Astrocyte of the spinal cord (primary cell): ENCODE data around the gene PRDX2.

Source experiments
- DNase-seq: peaks from one replicate; pipeline ENCODE4 v3.0.0; 2011; ENCODE audit warnings: low read depth, low spot score
- H3K4me3 ChIP-seq: 2 replicates; pipeline ENCODE4 v1.5.1; 2011; ENCODE audit warnings: low read depth, mild to moderate bottlenecking, low read length, moderate library complexity
- in situ Hi-C: cut with HindIII; loops from 2 replicates; pipeline ENCODE4 v1.10.0; 2017; ENCODE audit warnings: low sequenced_read_pairs
- TF ChIP-seq, protein P1 (sequence below): IDR thresholded peaks from 2 replicates; pipeline ENCODE4 v1.5.1; 2012; ENCODE audit warnings: low read depth, mild to moderate bottlenecking, low read length, inconsistent platforms

PRDX2 gene

DNA sequence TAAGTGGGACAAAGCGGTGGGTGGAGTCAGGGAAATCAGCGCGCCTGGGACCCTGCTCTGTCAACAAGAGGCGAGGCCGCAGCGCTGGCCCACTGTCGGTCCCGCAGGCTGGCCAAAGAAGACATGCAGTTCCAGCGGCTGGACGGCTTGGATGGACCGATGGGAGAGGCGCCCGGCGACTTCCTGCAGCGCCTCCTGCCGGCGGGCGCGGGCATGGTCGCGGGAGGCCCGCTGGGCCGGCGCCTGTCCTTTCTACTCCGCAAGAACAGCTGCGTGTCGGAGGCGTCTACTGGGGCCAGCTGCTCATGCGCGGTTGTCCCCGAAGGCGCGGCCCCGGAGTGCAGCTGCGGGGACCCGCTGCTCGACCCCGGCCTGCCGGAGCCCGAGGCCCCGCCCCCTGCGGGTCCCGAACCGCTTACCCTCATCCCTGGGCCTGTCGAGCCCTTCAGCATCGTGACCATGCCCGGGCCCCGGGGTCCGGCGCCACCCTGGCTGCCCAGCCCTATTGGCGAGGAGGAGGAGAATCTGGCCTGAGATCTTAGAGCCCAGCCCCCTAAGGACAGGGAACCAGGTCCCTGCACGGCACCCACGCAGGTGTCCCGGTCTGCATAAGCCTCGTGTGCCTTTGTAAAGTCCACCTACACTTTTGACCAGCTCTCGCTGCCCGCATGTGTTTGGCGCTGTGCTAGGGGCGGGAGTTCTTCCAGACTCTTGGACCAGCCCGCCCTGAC is 43.9 kb downstream of the PRDX2 start:
- H3K4me3 ChIP-seq, result peak overlapping the region; percentile 17

GRCh38 chr19:12756150-12756883 is 45.3 kb downstream of the PRDX2 start:
- TF ChIP-seq, protein P1, sequence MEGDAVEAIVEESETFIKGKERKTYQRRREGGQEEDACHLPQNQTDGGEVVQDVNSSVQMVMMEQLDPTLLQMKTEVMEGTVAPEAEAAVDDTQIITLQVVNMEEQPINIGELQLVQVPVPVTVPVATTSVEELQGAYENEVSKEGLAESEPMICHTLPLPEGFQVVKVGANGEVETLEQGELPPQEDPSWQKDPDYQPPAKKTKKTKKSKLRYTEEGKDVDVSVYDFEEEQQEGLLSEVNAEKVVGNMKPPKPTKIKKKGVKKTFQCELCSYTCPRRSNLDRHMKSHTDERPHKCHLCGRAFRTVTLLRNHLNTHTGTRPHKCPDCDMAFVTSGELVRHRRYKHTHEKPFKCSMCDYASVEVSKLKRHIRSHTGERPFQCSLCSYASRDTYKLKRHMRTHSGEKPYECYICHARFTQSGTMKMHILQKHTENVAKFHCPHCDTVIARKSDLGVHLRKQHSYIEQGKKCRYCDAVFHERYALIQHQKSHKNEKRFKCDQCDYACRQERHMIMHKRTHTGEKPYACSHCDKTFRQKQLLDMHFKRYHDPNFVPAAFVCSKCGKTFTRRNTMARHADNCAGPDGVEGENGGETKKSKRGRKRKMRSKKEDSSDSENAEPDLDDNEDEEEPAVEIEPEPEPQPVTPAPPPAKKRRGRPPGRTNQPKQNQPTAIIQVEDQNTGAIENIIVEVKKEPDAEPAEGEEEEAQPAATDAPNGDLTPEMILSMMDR, result no peak
- no peak for DNase-seq
- H3K4me3 ChIP-seq, result no peak overlapping the region
- in situ Hi-C loops, result no loop called here

More for the DNA sequence above, 43.9 kb downstream of the PRDX2 start:
- TF ChIP-seq, protein P1, result peak; percentile 85
- DNase-seq, result peak; percentile 72
- in situ Hi-C loops, result no loop called here

GRCh38 chr19:12754465-12755196 is 47.0 kb downstream of the PRDX2 start:
- TF ChIP-seq, protein P1, result no peak
- no peak for DNase-seq
- no peak overlapping the region for H3K4me3 ChIP-seq
- in situ Hi-C loops, result no loop called here

DNA sequence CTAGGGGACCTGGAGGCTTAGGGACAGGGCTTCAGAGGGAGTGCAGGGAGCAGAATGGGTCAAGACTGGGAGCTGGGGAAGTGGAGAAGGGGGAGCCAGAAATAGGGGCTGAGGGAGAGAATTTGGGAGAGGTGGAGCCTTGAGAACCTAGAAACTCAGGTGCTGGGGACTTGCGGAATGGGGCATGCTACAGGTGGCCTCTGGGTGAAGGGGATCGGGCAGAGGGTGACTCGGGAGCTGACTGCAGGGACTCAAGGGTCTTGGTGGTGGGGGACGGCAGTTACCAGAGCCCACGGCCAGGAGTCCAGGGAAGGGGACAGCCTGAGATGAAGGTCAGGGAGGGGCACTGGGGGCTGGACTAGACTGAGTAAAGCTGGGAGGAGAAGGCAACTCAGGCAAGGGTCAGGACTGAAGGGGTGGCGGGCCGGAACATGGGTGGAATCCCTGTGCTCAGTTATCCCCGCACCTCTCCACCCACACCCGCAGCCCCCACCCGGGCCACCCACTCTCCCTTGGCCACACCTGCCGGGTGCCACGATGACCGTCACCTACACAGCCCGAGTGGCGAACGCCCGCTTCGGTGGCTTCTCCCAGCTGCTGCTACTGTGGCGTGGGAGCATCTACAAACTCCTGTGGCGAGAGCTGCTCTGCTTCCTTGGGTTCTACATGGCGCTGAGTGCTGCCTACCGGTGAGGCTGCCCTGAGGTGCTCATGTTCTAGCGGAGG is 49.4 kb downstream of the PRDX2 start:
- H3K4me3 ChIP-seq, result no peak overlapping the region
- in situ Hi-C loops, result no loop called here
- TF ChIP-seq, protein P1, result no peak
- DNase-seq, result no peak

GRCh38 chr19:12751635-12752034 is 50.0 kb downstream of the PRDX2 start, which contains the start of gene BEST2:
Gene BEST2 (plus strand): TSS chr19:12751791. CDS start chr19:12752593, 802 bp downstream.
- TF ChIP-seq, protein P1, result no peak
- H3K4me3 ChIP-seq, result no peak within 1 kb of the TSS
- DNase-seq, result no peak
- in situ Hi-C loops, result no loop called here

GRCh38 chr19:12750851-12751250 is 50.7 kb downstream of the PRDX2 start:
- in situ Hi-C loops, result no loop called here
- no peak for DNase-seq
- TF ChIP-seq, protein P1, result no peak
- no peak overlapping the region for H3K4me3 ChIP-seq
